OCI-LY7 (cell line): Measurements from ENCODE around the gene SLC13A2. TPM values are rescaled to one million over a fixed set of nuclear protein-coding genes. Genes with fewer than 3 reads are reported as not detected.

ENCODE experiments used
- BruUV-seq: library from RNA; stranded (reverse); fragments of 400-500 nt; replicated peaks from 2 replicates; lab custom pipeline; 2021; lab: Mats Ljungman, UMichigan
- CTCF ChIA-PET: fragments of 300-600 bp; sonication (Branson Sonifier 250); formaldehyde crosslinking; loops from one replicate; lab custom pipeline; 2022; ENCODE audit warnings: antibody characterized with exemption; ENCODE audit not compliant: unreplicated experiment; lab: Charles Lee
- POLR2A ChIA-PET: fragments of 300-600 bp; sonication (Branson Sonifier 250); formaldehyde crosslinking; loops from one replicate; lab custom pipeline; 2022; ENCODE audit warnings: antibody characterized with exemption; lab: Charles Lee
- DNase-seq: peaks from one replicate; pipeline ENCODE4 v3.0.0-alpha.2; 2015; ENCODE audit warnings: low spot score
- H2AFZ ChIP-seq: fragments of 200-600 bp; sonication (generic), shearing (Covaris generic); 2 replicates; pipeline ENCODE4 v1.6.1; 2014; ENCODE audit warnings: mild to moderate bottlenecking, antibody characterized with exemption, low read length, moderate library complexity
- H3K27ac ChIP-seq: fragments of 200-600 bp; sonication (generic); 2 replicates; pipeline ENCODE4 v1.5.1; 2014; ENCODE audit warnings: mixed run types, low read depth, mild to moderate bottlenecking, moderate library complexity, low read length, inconsistent platforms; ENCODE audit not compliant: poor library complexity, severe bottlenecking
- H3K36me3 ChIP-seq: fragments of 200-600 bp; sonication (generic); 2 replicates; pipeline ENCODE4 v1.6.1; 2014; ENCODE audit warnings: mild to moderate bottlenecking, antibody characterized with exemption, low read length, moderate library complexity, mixed read lengths; ENCODE audit not compliant: insufficient read depth
- H3K4me1 ChIP-seq: fragments of 200-600 bp; sonication (generic); 2 replicates; pipeline ENCODE4 v1.5.1; 2014; ENCODE audit warnings: mild to moderate bottlenecking, low read length; ENCODE audit not compliant: insufficient read depth, poor library complexity, severe bottlenecking
- H3K4me2 ChIP-seq: fragments of 200-600 bp; sonication (generic); 2 replicates; pipeline ENCODE4 v1.6.1; 2014; ENCODE audit warnings: mild to moderate bottlenecking, low read length
- H3K4me3 ChIP-seq: fragments of 200-600 bp; sonication (generic); 2 replicates; pipeline ENCODE4 v1.5.1; 2014; ENCODE audit warnings: mild to moderate bottlenecking, low read depth, low read length; ENCODE audit not compliant: poor library complexity, severe bottlenecking
- H3K79me2 ChIP-seq: fragments of 200-600 bp; sonication (generic); 2 replicates; pipeline ENCODE4 v1.6.1; 2016; ENCODE audit warnings: low read depth, mild to moderate bottlenecking, low read length, moderate library complexity, mixed read lengths; ENCODE audit not compliant: insufficient read depth
- H3K9me2 ChIP-seq: fragments of 200-600 bp; sonication (generic); 2 replicates; pipeline ENCODE4 v1.6.1; 2016; ENCODE audit warnings: mild to moderate bottlenecking, low read length, mixed read lengths; ENCODE audit not compliant: insufficient read depth
- H3K9me3 ChIP-seq: fragments of 200-600 bp; sonication (generic); 2 replicates; pipeline ENCODE4 v1.6.1; 2014; ENCODE audit warnings: mild to moderate bottlenecking, mixed run types, low read length, mixed read lengths
- H4K20me1 ChIP-seq: fragments of 200-600 bp; sonication (generic); 2 replicates; pipeline ENCODE4 v1.6.1; 2014; ENCODE audit warnings: mild to moderate bottlenecking, antibody characterized with exemption, low read length, moderate library complexity, mixed read lengths; ENCODE audit not compliant: insufficient read depth
- CTCF ChIP-seq: fragments of 200-600 bp; sonication (generic); conservative IDR thresholded peaks from 2 replicates; pipeline ENCODE4 v1.5.1; 2014; ENCODE audit warnings: mild to moderate bottlenecking, antibody characterized with exemption, low read length, moderate library complexity, mixed read lengths
- EZH2phosphoT487 ChIP-seq: fragments of 200-600 bp; sonication (generic); IDR thresholded peaks from 2 replicates; pipeline ENCODE4 v1.6.1; 2018; ENCODE audit warnings: low read depth, borderline replicate concordance, mild to moderate bottlenecking, mixed run types, antibody characterized with exemption, low read length, moderate library complexity, mixed read lengths
- intact Hi-C: fragments of 100-400 bp; cut with micrococcal nuclease; formaldehyde crosslinking; loops from one replicate; pipeline ENCODE4 v1.10.0; 2022; ENCODE audit not compliant: unreplicated experiment
- total RNA-seq, 2 experiments: library from RNA; depleted of rRNA in 1 of 2; stranded (reverse); fragments of >200 nt in 1 of 2; shearing (Covaris generic) in 1 of 2; gene quantifications; 2 replicates each; pipeline ENCODE4 v1.2.3, GENCODE V29; 2014 to 2022

The SLC13A2 gene
- total RNA-seq, 2 experiments from 2014 or later: not detected

- intact Hi-C loops: no loop called here
- Histone ChIP-seq H3K36me3 (no peaks in the 10 kb centered on the region), H2AFZ (no peak overlapping the region), H3K27ac (no peak overlapping the region), H3K9me2 (no peaks in the 10 kb centered on the region), H3K4me3 (no peak overlapping the region), H4K20me1 (no peaks in the 10 kb centered on the region), H3K4me1 (no peaks in the 10 kb centered on the region), H3K4me2 (no peak overlapping the region), H3K9me3 (no peaks in the 10 kb centered on the region), H3K79me2 (no peaks in the 10 kb centered on the region)
- DNase-seq: no peak
- ChIA-PET CTCF (no interaction called here), POLR2A (no interaction called here)
- TF ChIP-seq EZH2phosphoT487 (no peak), CTCF (no peak)
- BruUV-seq: no TSS peak
Measured at GRCh38 chr17:28509789-28510188, 36.3 kb downstream of the SLC13A2 start.

GRCh38 chr17:28511858-28512461, 38.5 kb downstream of the SLC13A2 start:
- DNase-seq: no peak
- intact Hi-C loops: no loop called here
- Histone ChIP-seq H3K4me1 (no peaks in the 10 kb centered on the region), H3K9me2 (no peaks in the 10 kb centered on the region), H3K36me3 (no peaks in the 10 kb centered on the region), H3K27ac (no peak overlapping the region), H3K79me2 (no peaks in the 10 kb centered on the region), H3K4me3 (no peak overlapping the region), H2AFZ (no peak overlapping the region), H3K4me2 (no peak overlapping the region), H3K9me3 (0 out of 2 replicates have a peak, but pooled peaks cover 7% of the 10 kb centered on the region), H4K20me1 (no peaks in the 10 kb centered on the region)
- TF ChIP-seq CTCF (no peak), EZH2phosphoT487 (no peak)
- POLR2A ChIA-PET: no interaction called here
- CTCF ChIA-PET: no interaction called here
- BruUV-seq: no TSS peak

GRCh38 chr17:28513476-28513875, 40.0 kb downstream of the SLC13A2 start:
- DNase-seq: no peak
- H4K20me1 ChIP-seq: no peaks in the 10 kb centered on the region
- H3K4me1 ChIP-seq: no peaks in the 10 kb centered on the region
- CTCF ChIA-PET: no interaction called here
- H3K79me2 ChIP-seq: no peaks in the 10 kb centered on the region
- H3K9me2 ChIP-seq: no peaks in the 10 kb centered on the region
- intact Hi-C loops: no loop called here
- H3K9me3 ChIP-seq: 0 out of 2 replicates have a peak, but pooled peaks cover 7% of the 10 kb centered on the region
- no peak overlapping the region for H3K4me2 ChIP-seq
- POLR2A ChIA-PET: no interaction called here
- BruUV-seq: no TSS peak
- TF ChIP-seq CTCF (no peak), EZH2phosphoT487 (no peak)
- no peak overlapping the region for H2AFZ ChIP-seq
- H3K36me3 ChIP-seq: no peaks in the 10 kb centered on the region
- H3K27ac ChIP-seq: no peak overlapping the region
- H3K4me3 ChIP-seq: no peak overlapping the region
